HCT116 (cell line): ENCODE measurements around the gene FHIT. TPM values are rescaled to one million over a fixed set of nuclear protein-coding genes. Genes with fewer than 3 reads are reported as not detected.

ENCODE experiments used
- ATAC-seq: fragments of 200-7000 bp; cut with Tn5 transposase; 2 replicates; pipeline ENCODE4 v1.9.1; 2020; ENCODE audit warnings: mild to moderate bottlenecking, moderate library complexity
- BruUV-seq: library from RNA; stranded (reverse); fragments of 400-500 nt; replicated peaks from 2 replicates; lab custom pipeline; 2021; lab: Mats Ljungman, UMichigan
- CTCF ChIA-PET: fragments of 300-600 bp; sonication (Branson Sonifier 250); formaldehyde crosslinking; loops from one replicate; lab custom pipeline; 2021; ENCODE audit warnings: antibody characterized with exemption; lab: Charles Lee
- POLR2A ChIA-PET: fragments of 300-600, 350-600 bp; sonication (Branson Sonifier 250); formaldehyde crosslinking; loops from one replicate; lab custom pipeline; 2021; ENCODE audit warnings: antibody characterized with exemption; lab: Charles Lee
- RAD21 ChIA-PET, 2 experiments: fragments of 300-600 bp; sonication (Branson Sonifier 250); formaldehyde crosslinking; loops; one replicate each; lab custom pipeline; 2023; ENCODE audit warnings: low total read pairs in 2 of 2; ENCODE audit not compliant: uncharacterized antibody in 2 of 2, unreplicated experiment in 2 of 2, low non-redundant PET in 1 of 2; lab: Charles Lee
- DNase-seq: peaks from one replicate; pipeline ENCODE4 v3.0.0-alpha.2; 2010; ENCODE audit warnings: low read depth, low spot score
- H2AFZ ChIP-seq: fragments of 200-600 bp; shearing (Covaris generic), sonication (generic); 2 replicates; pipeline ENCODE4 v1.6.1; 2017; ENCODE audit warnings: low read depth, mixed run types, mixed read lengths, antibody characterized with exemption, low read length; ENCODE audit not compliant: poor library complexity, severe bottlenecking
- H3K27ac ChIP-seq: 2 replicates; pipeline ENCODE4 v1.5.1; 2012; ENCODE audit warnings: low read depth, low read length
- H3K27me3 ChIP-seq: fragments of 200-600 bp; sonication (generic); 2 replicates; pipeline ENCODE4 v1.6.1; 2016; ENCODE audit warnings: mixed run types, low read length, mixed read lengths; ENCODE audit not compliant: insufficient read depth
- H3K36me3 ChIP-seq, 2 experiments: fragments of 200-500 bp in 1 of 2; fragments of 200-600 bp in 1 of 2; sonication (Bioruptor generic) in 1 of 2; sonication (generic) in 1 of 2; 2 replicates each; pipeline versions ENCODE4 v1.5.1 to v1.6.1; 2014 to 2016; ENCODE audit warnings: low read length in 2 of 2, inconsistent platforms in 1 of 2, mixed read lengths in 1 of 2, mixed run types in 1 of 2; ENCODE audit not compliant: insufficient read depth in 2 of 2, control insufficient read depth in 1 of 2
- H3K4me1 ChIP-seq, 2 experiments: fragments of 200-600 bp in 1 of 2; sonication (generic) in 1 of 2; 2 replicates each; pipeline versions ENCODE4 v1.5.1 to v1.6.1; 2012 to 2017; ENCODE audit warnings: low read length in 2 of 2, inconsistent platforms in 1 of 2, mild to moderate bottlenecking in 1 of 2, mixed read lengths in 1 of 2, mixed run types in 1 of 2, moderate library complexity in 1 of 2; ENCODE audit not compliant: insufficient read depth in 2 of 2, control insufficient read depth in 1 of 2
- H3K4me2 ChIP-seq: fragments of 200-600 bp; sonication (generic); 2 replicates; pipeline ENCODE4 v1.6.1; 2017; ENCODE audit warnings: mixed run types, low read length, mixed read lengths
- H3K4me3 ChIP-seq, 2 experiments: fragments of 200-600 bp in 1 of 2; sonication (generic) in 1 of 2; replicated peaks in 1 of 2; 2 replicates each; pipeline ENCODE4 v1.5.1; 2011 to 2016; ENCODE audit warnings: low read length in 2 of 2, control low read depth in 1 of 2, low read depth in 1 of 2, mild to moderate bottlenecking in 1 of 2, mixed read lengths in 1 of 2, mixed run types in 1 of 2
- H3K79me2 ChIP-seq: fragments of 200-600 bp; sonication (generic); 2 replicates; pipeline ENCODE4 v1.6.1; 2017; ENCODE audit warnings: mild to moderate bottlenecking, mixed run types, low read length, moderate library complexity, mixed read lengths; ENCODE audit not compliant: insufficient read depth
- H3K9ac ChIP-seq: fragments of 200-600 bp; sonication (generic); 2 replicates; pipeline ENCODE4 v1.6.1; 2016; ENCODE audit warnings: low read length, mixed read lengths
- H3K9me2 ChIP-seq: fragments of 200-600 bp; sonication (generic), shearing (Covaris generic); 2 replicates; pipeline ENCODE4 v1.6.1; 2017; ENCODE audit warnings: mixed run types, mild to moderate bottlenecking, moderate library complexity; ENCODE audit not compliant: insufficient read depth
- H3K9me3 ChIP-seq, 2 experiments: fragments of 200-500 bp in 1 of 2; fragments of 200-600 bp in 1 of 2; sonication (Bioruptor generic) in 1 of 2; sonication (generic) in 1 of 2; 2 replicates each; pipeline ENCODE4 v1.6.1; 2014 to 2017; ENCODE audit warnings: low read length in 2 of 2, mixed read lengths in 2 of 2, inconsistent platforms in 1 of 2, low read depth in 1 of 2, mild to moderate bottlenecking in 1 of 2, mixed run types in 1 of 2, moderate library complexity in 1 of 2; ENCODE audit not compliant: control insufficient read depth in 1 of 2, insufficient read depth in 1 of 2
- H4K20me1 ChIP-seq: fragments of 200-600 bp; sonication (generic), shearing (Covaris generic); 2 replicates; pipeline ENCODE4 v1.6.1; 2017; ENCODE audit warnings: mixed run types, mild to moderate bottlenecking, moderate library complexity; ENCODE audit not compliant: insufficient read depth
- CBX3 ChIP-seq: IDR thresholded peaks from 2 replicates; pipeline ENCODE4 v1.6.1; 2012; ENCODE audit warnings: low read depth
- CEBPB ChIP-seq: IDR thresholded peaks from 2 replicates; pipeline ENCODE4 v1.6.1; 2012; ENCODE audit warnings: low read depth
- EGR1 ChIP-seq: IDR thresholded peaks from 2 replicates; pipeline ENCODE4 v1.6.1; 2012; ENCODE audit warnings: low read depth
- ELF1 ChIP-seq: IDR thresholded peaks from 2 replicates; pipeline ENCODE4 v1.6.1; 2012; ENCODE audit warnings: low read depth, borderline replicate concordance
- EZH2 ChIP-seq: fragments of 200-600 bp; sonication (generic); IDR thresholded peaks from 2 replicates; pipeline ENCODE4 v1.6.1; 2017; ENCODE audit warnings: antibody characterized with exemption, mixed run types
- JUND ChIP-seq: IDR thresholded peaks from 2 replicates; pipeline ENCODE4 v1.6.1; 2012
- POLR2A ChIP-seq: IDR thresholded peaks from 2 replicates; pipeline ENCODE4 v1.7.0; 2011; ENCODE audit warnings: borderline replicate concordance; ENCODE audit not compliant: insufficient read depth, insufficient read length; ENCODE audit errors: extremely low read depth
- POLR2AphosphoS5 ChIP-seq: IDR thresholded peaks from 2 replicates; pipeline ENCODE4 v1.6.1; 2011; ENCODE audit warnings: mild to moderate bottlenecking, low read depth, low read length, moderate library complexity
- RAD21 ChIP-seq: IDR thresholded peaks from 2 replicates; pipeline ENCODE4 v1.6.1; 2012; ENCODE audit warnings: low read depth, mild to moderate bottlenecking
- SIN3A ChIP-seq: IDR thresholded peaks from 2 replicates; pipeline ENCODE4 v1.6.1; 2012; ENCODE audit warnings: low read depth
- SP1 ChIP-seq: IDR thresholded peaks from 2 replicates; pipeline ENCODE4 v1.6.1; 2012; ENCODE audit warnings: low read depth
- SRF ChIP-seq: IDR thresholded peaks from 2 replicates; pipeline ENCODE4 v1.6.1; 2012; ENCODE audit warnings: low read depth
- TCF7L2 ChIP-seq: IDR thresholded peaks from 2 replicates; pipeline ENCODE4 v1.7.0; 2011; ENCODE audit warnings: borderline replicate concordance, inconsistent platforms; ENCODE audit not compliant: insufficient read depth, insufficient read length; ENCODE audit errors: extremely low read depth
- YY1 ChIP-seq: IDR thresholded peaks from 2 replicates; pipeline ENCODE4 v1.6.1; 2011; ENCODE audit warnings: low read length, low read depth, moderate library complexity, mild to moderate bottlenecking; ENCODE audit not compliant: insufficient replicate concordance; ENCODE audit errors: extremely low read depth
- intact Hi-C: fragments of 100-400 bp; cut with micrococcal nuclease; formaldehyde crosslinking; loops from 2 replicates; pipeline ENCODE4 v1.10.0; 2022
- total RNA-seq: library from RNA; stranded (reverse); gene quantifications from one replicate; pipeline ENCODE4 v1.2.1, GENCODE V29; 2021; ENCODE audit not compliant: unreplicated experiment
- TF ChIP-seq, protein P1 (sequence below): IDR thresholded peaks from 2 replicates; pipeline ENCODE4 v1.6.1; 2011; ENCODE audit warnings: mild to moderate bottlenecking, low read length, moderate library complexity; ENCODE audit not compliant: insufficient replicate concordance; ENCODE audit errors: extremely low read depth
- TF ChIP-seq, protein P2 (sequence below): IDR thresholded peaks from 2 replicates; pipeline ENCODE4 v1.6.1; 2012
- TF ChIP-seq, protein P3 (sequence below), 3 experiments: fragments of 200-600 bp in 1 of 3; sonication (generic) in 1 of 3; IDR thresholded peaks in 2 of 3; conservative IDR thresholded peaks in 1 of 3; 2 replicates each; pipeline ENCODE4 v1.5.1; 2012 to 2017; ENCODE audit warnings: low read depth in 2 of 3, low read length in 2 of 3, antibody characterized with exemption in 1 of 3, borderline replicate concordance in 1 of 3, control low read depth in 1 of 3, mild to moderate bottlenecking in 1 of 3, mixed read lengths in 1 of 3, mixed run types in 1 of 3, moderate library complexity in 1 of 3; ENCODE audit not compliant: insufficient read depth in 1 of 3

Gene FHIT
- total RNA-seq, 1 experiment from 2014 or later: 20.1 TPM

DNA sequence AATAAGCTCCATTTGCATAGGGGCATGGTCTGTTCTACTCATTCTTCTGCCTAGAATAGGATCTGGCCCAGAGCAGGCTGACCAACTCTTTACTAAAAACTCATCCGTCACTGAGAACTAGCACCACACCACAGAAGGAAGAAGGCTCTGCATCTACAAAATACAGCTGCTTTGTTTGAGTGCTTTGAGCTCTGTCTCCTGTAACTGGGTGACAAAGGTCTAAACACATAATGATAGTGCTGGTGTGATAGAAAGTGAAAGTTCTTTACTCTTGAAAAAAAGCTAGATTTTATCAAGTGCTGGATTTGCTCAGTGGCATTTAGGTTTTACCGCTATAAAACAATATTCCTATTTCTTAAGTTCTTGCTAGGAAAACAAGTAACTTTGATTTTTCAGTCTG lies 140.7 kb downstream of the FHIT start:
- no peaks in the 10 kb centered on the region for H3K36me3 ChIP-seq
- ChIA-PET RAD21 (no interaction called here), POLR2A (no interaction called here), CTCF (no interaction called here)
- no peak for ATAC-seq
- no peak overlapping the region for H2AFZ ChIP-seq
- no peak overlapping the region for H3K9ac ChIP-seq
- H3K9me3 ChIP-seq: no peaks in the 10 kb centered on the region
- no TSS peak for BruUV-seq
- no peak overlapping the region for H3K27ac ChIP-seq
- no peaks in the 10 kb centered on the region for H3K9me2 ChIP-seq
- DNase-seq: no peak
- no peaks in the 10 kb centered on the region for H4K20me1 ChIP-seq
- H3K4me2 ChIP-seq: no peak overlapping the region
- H3K4me3 ChIP-seq: no peak overlapping the region
- intact Hi-C loops: no loop called here
- TF ChIP-seq SIN3A (no peak), SRF (no peak), POLR2A (no peak), ELF1 (no peak), POLR2AphosphoS5 (no peak), EGR1 (no peak), RAD21 (no peak), YY1 (no peak), TCF7L2 (no peak), CEBPB (no peak), JUND (no peak), CBX3 (no peak), EZH2 (no peak), SP1 (no peak)
- TF ChIP-seq, protein P1, sequence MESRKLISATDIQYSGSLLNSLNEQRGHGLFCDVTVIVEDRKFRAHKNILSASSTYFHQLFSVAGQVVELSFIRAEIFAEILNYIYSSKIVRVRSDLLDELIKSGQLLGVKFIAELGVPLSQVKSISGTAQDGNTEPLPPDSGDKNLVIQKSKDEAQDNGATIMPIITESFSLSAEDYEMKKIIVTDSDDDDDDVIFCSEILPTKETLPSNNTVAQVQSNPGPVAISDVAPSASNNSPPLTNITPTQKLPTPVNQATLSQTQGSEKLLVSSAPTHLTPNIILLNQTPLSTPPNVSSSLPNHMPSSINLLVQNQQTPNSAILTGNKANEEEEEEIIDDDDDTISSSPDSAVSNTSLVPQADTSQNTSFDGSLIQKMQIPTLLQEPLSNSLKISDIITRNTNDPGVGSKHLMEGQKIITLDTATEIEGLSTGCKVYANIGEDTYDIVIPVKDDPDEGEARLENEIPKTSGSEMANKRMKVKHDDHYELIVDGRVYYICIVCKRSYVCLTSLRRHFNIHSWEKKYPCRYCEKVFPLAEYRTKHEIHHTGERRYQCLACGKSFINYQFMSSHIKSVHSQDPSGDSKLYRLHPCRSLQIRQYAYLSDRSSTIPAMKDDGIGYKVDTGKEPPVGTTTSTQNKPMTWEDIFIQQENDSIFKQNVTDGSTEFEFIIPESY: no peak
- TF ChIP-seq, protein P2, sequence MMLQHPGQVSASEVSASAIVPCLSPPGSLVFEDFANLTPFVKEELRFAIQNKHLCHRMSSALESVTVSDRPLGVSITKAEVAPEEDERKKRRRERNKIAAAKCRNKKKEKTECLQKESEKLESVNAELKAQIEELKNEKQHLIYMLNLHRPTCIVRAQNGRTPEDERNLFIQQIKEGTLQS: no peak
- TF ChIP-seq, protein P3, sequence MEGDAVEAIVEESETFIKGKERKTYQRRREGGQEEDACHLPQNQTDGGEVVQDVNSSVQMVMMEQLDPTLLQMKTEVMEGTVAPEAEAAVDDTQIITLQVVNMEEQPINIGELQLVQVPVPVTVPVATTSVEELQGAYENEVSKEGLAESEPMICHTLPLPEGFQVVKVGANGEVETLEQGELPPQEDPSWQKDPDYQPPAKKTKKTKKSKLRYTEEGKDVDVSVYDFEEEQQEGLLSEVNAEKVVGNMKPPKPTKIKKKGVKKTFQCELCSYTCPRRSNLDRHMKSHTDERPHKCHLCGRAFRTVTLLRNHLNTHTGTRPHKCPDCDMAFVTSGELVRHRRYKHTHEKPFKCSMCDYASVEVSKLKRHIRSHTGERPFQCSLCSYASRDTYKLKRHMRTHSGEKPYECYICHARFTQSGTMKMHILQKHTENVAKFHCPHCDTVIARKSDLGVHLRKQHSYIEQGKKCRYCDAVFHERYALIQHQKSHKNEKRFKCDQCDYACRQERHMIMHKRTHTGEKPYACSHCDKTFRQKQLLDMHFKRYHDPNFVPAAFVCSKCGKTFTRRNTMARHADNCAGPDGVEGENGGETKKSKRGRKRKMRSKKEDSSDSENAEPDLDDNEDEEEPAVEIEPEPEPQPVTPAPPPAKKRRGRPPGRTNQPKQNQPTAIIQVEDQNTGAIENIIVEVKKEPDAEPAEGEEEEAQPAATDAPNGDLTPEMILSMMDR (IDR thresholded peaks at IDR 0.05 in 2 of 3, conservative IDR thresholded peaks at IDR 0.05 in 1 of 3; ENCODE audit: borderline replicate concordance in 1 of 3, insufficient read depth in 1 of 3, low read depth in 2 of 3, low read length in 2 of 3): no peak
- TF ChIP-seq, all 23 proteins: peak for 0
- Histone ChIP-seq H3K4me1 (no peaks in the 10 kb centered on the region), H3K27me3 (no peaks in the 10 kb centered on the region), H3K79me2 (no peaks in the 10 kb centered on the region)
